BE2C (cell line): ENCODE measurements around the gene PHF19.

Experiments used
- DNase-seq: peaks from one replicate; pipeline ENCODE4 v3.0.0-alpha.2; 2020
- H3K27me3 ChIP-seq: fragments of 250-450 bp; sonication (Bioruptor Pico); 2 replicates; pipeline ENCODE4 v1.5.1; 2020; ENCODE audit warnings: mild to moderate bottlenecking
- H3K36me3 ChIP-seq: fragments of 250-450 bp; sonication (Bioruptor Pico); 2 replicates; pipeline ENCODE4 v1.5.1; 2020; ENCODE audit warnings: mild to moderate bottlenecking
- H3K4me1 ChIP-seq: fragments of 250-450 bp; sonication (Bioruptor Pico); 2 replicates; pipeline ENCODE4 v1.5.1; 2020
- H3K4me3 ChIP-seq: 2 replicates; pipeline ENCODE4 v1.5.1; 2011; ENCODE audit warnings: low read depth, low read length
- H3K9me3 ChIP-seq: fragments of 250-450 bp; sonication (Bioruptor Pico); 2 replicates; pipeline ENCODE4 v1.5.1; 2020
- TF ChIP-seq, protein P1 (sequence below): IDR thresholded peaks from 2 replicates; pipeline ENCODE4 v1.5.1; 2012; ENCODE audit warnings: mild to moderate bottlenecking, low read depth, low read length

The PHF19 gene

DNA sequence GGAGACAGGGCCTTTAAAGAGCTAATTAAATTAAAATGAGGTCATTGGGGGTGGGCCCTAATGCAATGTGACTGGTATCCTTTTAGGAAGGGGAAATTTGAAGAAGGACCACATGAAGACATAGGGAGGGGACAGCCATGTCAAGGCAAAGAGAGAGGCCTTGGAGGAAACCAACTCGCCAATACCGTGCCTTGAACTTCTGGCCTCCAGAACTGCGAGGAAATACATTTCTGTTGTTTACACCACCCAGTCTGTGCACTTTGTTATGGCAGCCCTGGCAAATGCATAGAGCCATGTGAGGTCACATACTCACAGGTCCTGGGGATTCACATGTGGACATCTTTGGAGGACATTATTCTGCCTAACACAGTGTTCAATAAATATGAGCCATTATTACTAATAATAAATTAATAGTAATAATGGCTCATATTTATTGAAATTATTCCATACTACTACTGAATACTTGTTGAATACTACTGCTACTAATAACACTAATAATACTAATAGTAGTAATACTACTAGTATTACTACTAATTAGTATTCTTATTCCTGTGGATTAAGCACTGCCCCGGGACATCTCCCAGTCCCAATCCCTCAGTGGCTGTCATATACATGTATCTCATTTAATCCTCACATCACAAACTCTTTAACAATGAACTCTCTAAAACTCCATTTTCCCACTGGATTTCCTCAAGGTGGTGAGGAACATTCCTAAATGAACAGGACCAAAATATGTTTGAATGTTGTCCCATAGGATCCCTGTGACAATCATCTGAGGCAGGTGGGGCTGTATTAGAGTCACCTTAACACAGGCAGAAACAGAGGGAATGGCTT lies 41.2 kb upstream of the PHF19 start:
- H3K36me3 ChIP-seq: no peaks in the 10 kb centered on the region
- TF ChIP-seq, protein P1, sequence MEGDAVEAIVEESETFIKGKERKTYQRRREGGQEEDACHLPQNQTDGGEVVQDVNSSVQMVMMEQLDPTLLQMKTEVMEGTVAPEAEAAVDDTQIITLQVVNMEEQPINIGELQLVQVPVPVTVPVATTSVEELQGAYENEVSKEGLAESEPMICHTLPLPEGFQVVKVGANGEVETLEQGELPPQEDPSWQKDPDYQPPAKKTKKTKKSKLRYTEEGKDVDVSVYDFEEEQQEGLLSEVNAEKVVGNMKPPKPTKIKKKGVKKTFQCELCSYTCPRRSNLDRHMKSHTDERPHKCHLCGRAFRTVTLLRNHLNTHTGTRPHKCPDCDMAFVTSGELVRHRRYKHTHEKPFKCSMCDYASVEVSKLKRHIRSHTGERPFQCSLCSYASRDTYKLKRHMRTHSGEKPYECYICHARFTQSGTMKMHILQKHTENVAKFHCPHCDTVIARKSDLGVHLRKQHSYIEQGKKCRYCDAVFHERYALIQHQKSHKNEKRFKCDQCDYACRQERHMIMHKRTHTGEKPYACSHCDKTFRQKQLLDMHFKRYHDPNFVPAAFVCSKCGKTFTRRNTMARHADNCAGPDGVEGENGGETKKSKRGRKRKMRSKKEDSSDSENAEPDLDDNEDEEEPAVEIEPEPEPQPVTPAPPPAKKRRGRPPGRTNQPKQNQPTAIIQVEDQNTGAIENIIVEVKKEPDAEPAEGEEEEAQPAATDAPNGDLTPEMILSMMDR: no peak
- peaks cover 30% of the 10 kb centered on the region for H3K4me1 ChIP-seq
- H3K4me3 ChIP-seq: no peak overlapping the region
- no peaks in the 10 kb centered on the region for H3K9me3 ChIP-seq
- no peaks in the 10 kb centered on the region for H3K27me3 ChIP-seq
- no peak for DNase-seq

DNA sequence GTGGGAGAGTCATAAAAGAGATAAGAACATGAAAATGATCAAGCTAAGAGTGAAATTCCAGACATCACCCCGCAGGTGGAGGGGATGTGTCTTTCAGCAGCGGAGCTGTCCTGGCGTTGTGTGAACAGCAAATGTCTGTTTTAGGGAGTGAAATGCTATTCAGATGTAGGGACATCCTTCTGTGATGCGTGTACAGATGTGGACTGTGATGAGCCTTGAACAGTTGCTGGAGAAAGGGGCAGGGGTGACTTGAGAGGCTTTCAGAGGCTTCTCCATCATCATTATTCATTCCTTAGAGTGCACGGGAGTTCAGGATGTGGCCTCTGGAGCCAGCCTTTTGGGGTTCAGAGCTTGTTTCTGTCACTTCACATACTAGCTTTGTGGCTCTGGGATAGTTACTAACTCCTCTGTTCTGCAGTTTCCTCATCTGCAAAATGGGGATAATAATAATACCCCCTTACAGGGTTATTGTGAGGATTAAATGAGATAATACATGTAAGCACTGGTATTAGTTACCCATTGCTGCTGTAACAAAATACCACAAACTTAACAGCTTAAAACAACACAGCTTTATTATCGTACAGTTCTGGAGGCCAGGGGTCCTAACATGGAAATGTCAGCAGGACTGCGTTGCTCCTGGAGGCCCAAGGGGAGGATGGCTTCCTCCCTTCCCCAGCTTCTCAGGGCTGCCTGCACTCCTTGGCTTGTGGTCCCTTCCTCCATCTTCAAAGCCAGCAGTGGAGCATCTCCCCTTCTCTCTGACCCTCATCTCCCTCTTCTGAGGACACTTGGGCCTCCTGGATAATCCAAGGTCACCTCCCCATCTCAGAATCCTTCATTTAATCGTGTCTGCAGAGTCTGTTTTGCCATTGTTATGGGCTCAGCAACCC lies 40.2 kb upstream of the PHF19 start:
- Histone ChIP-seq H3K4me3 (no peak overlapping the region), H3K27me3 (no peaks in the 10 kb centered on the region), H3K4me1 (peaks cover 30% of the 10 kb centered on the region), H3K9me3 (no peaks in the 10 kb centered on the region), H3K36me3 (no peaks in the 10 kb centered on the region)
- TF ChIP-seq, protein P1: no peak
- DNase-seq: no peak

DNA sequence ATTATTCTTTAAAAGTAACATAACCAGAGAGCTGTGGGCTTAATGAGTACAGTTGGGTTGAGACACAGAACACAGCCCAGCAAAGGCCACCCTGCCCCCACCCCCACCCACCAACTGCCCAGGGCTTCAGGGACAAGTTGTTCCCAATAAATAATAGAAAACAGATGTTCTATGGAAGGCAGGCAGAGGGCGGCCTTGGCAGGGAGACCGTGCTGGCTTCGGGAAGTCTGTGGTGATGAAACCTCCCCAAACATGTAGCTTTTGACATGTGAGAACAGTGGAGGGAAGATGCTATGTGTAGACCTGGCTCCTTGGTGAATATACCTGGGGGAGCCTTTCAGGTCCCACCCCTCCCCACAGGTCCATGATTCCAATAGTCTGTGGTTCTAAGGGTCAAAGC lies 39.6 kb upstream of the PHF19 start:
- Histone ChIP-seq H3K27me3 (no peaks in the 10 kb centered on the region), H3K9me3 (no peaks in the 10 kb centered on the region), H3K4me1 (peaks cover 27% of the 10 kb centered on the region), H3K4me3 (no peak overlapping the region), H3K36me3 (no peaks in the 10 kb centered on the region)
- TF ChIP-seq, protein P1: peak; percentile 21; the same call in 1 of the 2 replicates
- peak; percentile 70 for DNase-seq

- Histone ChIP-seq H3K27me3 (no peaks in the 10 kb centered on the region), H3K36me3 (no peaks in the 10 kb centered on the region), H3K9me3 (no peaks in the 10 kb centered on the region), H3K4me1 (peaks cover 25% of the 10 kb centered on the region), H3K4me3 (no peak overlapping the region)
- TF ChIP-seq, protein P1: no peak
- DNase-seq: no peak
These were observed 39.0 kb upstream of the PHF19 start for GRCh38 chr9:120915854-120916470.

DNA sequence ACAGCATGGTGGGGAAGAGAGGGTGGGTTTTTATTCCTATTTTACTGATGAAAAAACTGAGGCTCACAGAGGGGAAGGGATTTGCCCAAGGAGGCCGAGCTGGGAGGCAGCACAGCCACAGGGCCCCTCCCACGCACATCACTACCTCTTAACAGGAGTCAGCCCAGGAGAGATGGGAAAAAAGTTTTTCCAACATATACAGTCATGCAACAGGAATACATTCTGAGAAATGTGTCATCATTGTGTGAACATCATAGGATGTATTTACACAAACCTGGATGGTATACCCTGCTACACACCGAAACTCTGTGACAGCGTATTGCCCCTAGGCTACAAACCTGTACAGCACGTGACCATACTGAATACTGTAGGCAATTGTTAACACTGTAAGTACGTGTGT lies 38.0 kb upstream of the PHF19 start:
- TF ChIP-seq, protein P1: no peak
- H3K27me3 ChIP-seq: no peaks in the 10 kb centered on the region
- H3K4me3 ChIP-seq: no peak overlapping the region
- H3K9me3 ChIP-seq: no peaks in the 10 kb centered on the region
- no peaks in the 10 kb centered on the region for H3K36me3 ChIP-seq
- H3K4me1 ChIP-seq: peaks cover 15% of the 10 kb centered on the region
- no peak for DNase-seq
